WTC11 (cell line): ENCODE measurements around the gene FALEC. TPM values are rescaled to one million over a fixed set of nuclear protein-coding genes. Genes with fewer than 3 reads are reported as not detected.

Experiments
- ATAC-seq: fragments of 200-7000 bp; cut with Tn5 transposase; 2 replicates; pipeline ENCODE4 v1.10.0; 2021; ENCODE audit warnings: mild to moderate bottlenecking, moderate library complexity
- CTCF ChIA-PET: fragments of 300-600 bp; sonication (Branson Sonifier 250); formaldehyde crosslinking; loops from one replicate; lab custom pipeline; 2021; ENCODE audit warnings: antibody characterized with exemption; lab: Charles Lee
- POLR2A ChIA-PET: fragments of 350-600 bp; sonication (Branson Sonifier 250); formaldehyde crosslinking; loops from one replicate; lab custom pipeline; 2021; ENCODE audit warnings: antibody characterized with exemption; lab: Charles Lee
- DNase-seq: peaks from one replicate; pipeline ENCODE4 v3.0.0; 2021; ENCODE audit warnings: low spot score
- H3K27ac Mint-ChIP-seq: 2 replicates; pipeline ENCODE4 v1.8.0; 2021; ENCODE audit warnings: mixed read lengths
- H3K27me3 Mint-ChIP-seq: 2 replicates; pipeline ENCODE4 v1.8.0; 2021; ENCODE audit warnings: low read depth, mild to moderate bottlenecking, moderate library complexity, mixed read lengths
- H3K36me3 Mint-ChIP-seq: 2 replicates; pipeline ENCODE4 v1.8.0; 2021; ENCODE audit warnings: mixed read lengths
- H3K4me1 Mint-ChIP-seq: 2 replicates; pipeline ENCODE4 v1.8.0; 2022; ENCODE audit warnings: mixed read lengths
- H3K4me3 Mint-ChIP-seq: 2 replicates; pipeline ENCODE4 v1.8.0; 2021; ENCODE audit warnings: mild to moderate bottlenecking, moderate library complexity, mixed read lengths
- H3K9me3 Mint-ChIP-seq: 2 replicates; pipeline ENCODE4 v1.8.0; 2021; ENCODE audit warnings: mixed read lengths
- ATF1 ChIP-seq: sonication (generic); formaldehyde crosslinking; IDR thresholded peaks from 2 replicates; pipeline ENCODE4 v1.8.1; 2023; ENCODE audit warnings: mild to moderate bottlenecking, moderate library complexity, missing genetic modification reagents
- CDX4 ChIP-seq: fragments of 250-450 bp; sonication (Bioruptor Pico); IDR thresholded peaks from 2 replicates; pipeline ENCODE4 v1.9.0; 2021; ENCODE audit warnings: moderate library complexity, mild to moderate bottlenecking, inconsistent platforms, borderline replicate concordance
- CREB1 ChIP-seq: sonication (generic); formaldehyde crosslinking; IDR thresholded peaks from 2 replicates; pipeline ENCODE4 v1.8.0; 2023; ENCODE audit warnings: mild to moderate bottlenecking, missing genetic modification reagents
- ELF4 ChIP-seq: sonication (generic); formaldehyde crosslinking; IDR thresholded peaks from 2 replicates; pipeline ENCODE4 v1.8.1; 2022; ENCODE audit warnings: low read depth, mild to moderate bottlenecking, moderate library complexity, missing genetic modification reagents
- FOXP1 ChIP-seq: sonication (generic); formaldehyde crosslinking; IDR thresholded peaks from 2 replicates; pipeline ENCODE4 v1.8.0; 2022; ENCODE audit warnings: missing genetic modification reagents, mild to moderate bottlenecking, moderate library complexity, borderline replicate concordance
- IRF2 ChIP-seq: sonication (generic); formaldehyde crosslinking; IDR thresholded peaks from 2 replicates; pipeline ENCODE4 v1.8.0; 2022; ENCODE audit warnings: low read depth, missing genetic modification reagents, borderline replicate concordance
- MYBL2 ChIP-seq: sonication (generic); formaldehyde crosslinking; IDR thresholded peaks from 2 replicates; pipeline ENCODE4 v1.8.1; 2023; ENCODE audit warnings: mild to moderate bottlenecking, moderate library complexity, missing genetic modification reagents
- NFE2L1 ChIP-seq: sonication (generic); formaldehyde crosslinking; IDR thresholded peaks from 2 replicates; pipeline ENCODE4 v1.8.1; 2023; ENCODE audit warnings: missing genetic modification reagents
- NFYB ChIP-seq: sonication (generic); formaldehyde crosslinking; conservative IDR thresholded peaks from 2 replicates; pipeline ENCODE4 v1.8.0; 2022; ENCODE audit warnings: low read depth, missing genetic modification reagents
- PRDM15 ChIP-seq: sonication (generic); formaldehyde crosslinking; IDR thresholded peaks from 2 replicates; pipeline ENCODE4 v1.8.0; 2022; ENCODE audit warnings: missing genetic modification reagents
- SP1 ChIP-seq: sonication (generic); formaldehyde crosslinking; conservative IDR thresholded peaks from 2 replicates; pipeline ENCODE4 v1.8.1; 2022; ENCODE audit warnings: missing genetic modification reagents
- ZNF263 ChIP-seq: sonication (generic); formaldehyde crosslinking; IDR thresholded peaks from 2 replicates; pipeline ENCODE4 v1.8.1; 2022; ENCODE audit warnings: low read depth, mild to moderate bottlenecking, moderate library complexity, missing genetic modification reagents
- ZSCAN18 ChIP-seq: fragments of 250-450 bp; sonication (Bioruptor Pico); IDR thresholded peaks from 2 replicates; pipeline ENCODE4 v2.1.2; 2022; ENCODE audit warnings: mild to moderate bottlenecking, moderate library complexity
- total RNA-seq: library from RNA; stranded (reverse); gene quantifications from 3 replicates; pipeline ENCODE4 v1.2.3, GENCODE V29; 2021

Gene FALEC
- total RNA-seq, 1 experiment from 2014 or later: 1.2 TPM

- DNase-seq (peak; percentile 65), ATAC-seq (peak; percentile 7)
- ChIA-PET CTCF (interaction anchor here (1.3 to 8.2 kb wide), 3 partner anchors 10 to 34 kb away, joined by 3 to 124 read pairs (median 97); partner anchors contain the start of gene FALEC), POLR2A (interaction anchor here (0.6 to 1.4 kb wide), 6 partner anchors 9 to 198 kb away, joined by 3 to 5 read pairs (median 4); partner anchors contain the start of gene RPRD2)
- H3K9me3 Mint-ChIP-seq: no peaks in the 10 kb centered on the region
- H3K36me3 Mint-ChIP-seq: no peaks in the 10 kb centered on the region
- 0 out of 2 replicates have a peak, but pooled peaks have one; percentile 2 for TF ChIP-seq SP1 (CRISPR knock-in tag)
- no peak for TF ChIP-seq ATF1 (CRISPR knock-in tag)
- peaks cover 25% of the 10 kb centered on the region for H3K4me1 Mint-ChIP-seq
- no peak overlapping the region for H3K27ac Mint-ChIP-seq
- peaks cover 43% of the 10 kb centered on the region for H3K27me3 Mint-ChIP-seq
- H3K4me3 Mint-ChIP-seq: peak overlapping the region; percentile 80
Observed at GRCh38 chr1:150549496-150550221, 34.1 kb downstream of the FALEC start.

- Mint-ChIP-seq H3K9me3 (no peaks in the 10 kb centered on the region), H3K27me3 (peaks cover 43% of the 10 kb centered on the region), H3K4me1 (peaks cover 26% of the 10 kb centered on the region), H3K4me3 (peak overlapping the region; percentile 80), H3K36me3 (peaks cover 2% of the 10 kb centered on the region; the same call in 1 of the 2 replicates), H3K27ac (no peak overlapping the region)
- ATAC-seq (no peak), DNase-seq (no peak)
- CTCF ChIA-PET: interaction anchor here (1.3 to 8.2 kb wide), 3 partner anchors 10 to 35 kb away, joined by 3 to 124 read pairs (median 97); partner anchors contain the start of gene FALEC
- POLR2A ChIA-PET: interaction anchor here (1.1 to 1.4 kb wide), 3 partner anchors 8 to 18 kb away, joined by 4 read pairs; no protein-coding TSS in a partner anchor
- TF ChIP-seq PRDM15 (CRISPR knock-in tag) (no peak), MYBL2 (CRISPR knock-in tag) (no peak), ZSCAN18 (no peak), ZNF263 (no peak), ELF4 (CRISPR knock-in tag) (no peak), NFYB (CRISPR knock-in tag) (no peak), IRF2 (no peak), NFE2L1 (CRISPR knock-in tag) (no peak), FOXP1 (CRISPR knock-in tag) (no peak), CREB1 (no peak), CDX4 (CRISPR knock-in tag) (no peak)
Observed at GRCh38 chr1:150550222-150551050, 34.9 kb downstream of the FALEC start.
